GM23338 (cell line): ENCODE results near the gene ATAD5. TPM values are rescaled to one million over a fixed set of nuclear protein-coding genes. Genes with fewer than 3 reads are reported as not detected.

ENCODE experiments used
- ATAC-seq: fragments of 200-7000 bp; cut with Tn5 transposase; 3 replicates; pipeline ENCODE4 v1.9.1; 2020
- DNase-seq: peaks from one replicate; pipeline ENCODE4 v3.0.0-alpha.2; 2015; ENCODE audit warnings: low spot score
- H2AFZ ChIP-seq: fragments of 200-600 bp; sonication (generic); 2 replicates; pipeline ENCODE4 v1.8.0; 2016; ENCODE audit warnings: antibody characterized with exemption, mild to moderate bottlenecking, moderate library complexity
- H3F3A ChIP-seq: fragments of 200-600 bp; sonication (generic); replicated peaks from 2 replicates; pipeline ENCODE4 v1.8.0; 2017; ENCODE audit warnings: antibody characterized with exemption, mixed run types, low read depth
- H3K27ac ChIP-seq: fragments of 200-600 bp; sonication (generic); 2 replicates; pipeline ENCODE4 v1.6.1; 2016; ENCODE audit warnings: low read depth
- H3K27me3 ChIP-seq: fragments of 200-600 bp; sonication (generic); 2 replicates; pipeline ENCODE4 v1.8.0; 2016; ENCODE audit warnings: mild to moderate bottlenecking, mixed run types, moderate library complexity; ENCODE audit not compliant: insufficient read depth
- H3K36me3 ChIP-seq: fragments of 200-600 bp; sonication (generic); 2 replicates; pipeline ENCODE4 v1.8.0; 2016; ENCODE audit warnings: mild to moderate bottlenecking; ENCODE audit not compliant: insufficient read depth
- H3K4me1 ChIP-seq: fragments of 200-600 bp; sonication (generic); 2 replicates; pipeline ENCODE4 v1.8.0; 2016; ENCODE audit warnings: mild to moderate bottlenecking, moderate library complexity; ENCODE audit not compliant: insufficient read depth
- H3K4me2 ChIP-seq: fragments of 200-600 bp; sonication (generic); 2 replicates; pipeline ENCODE4 v1.7.1; 2017; ENCODE audit warnings: mixed run types
- H3K4me3 ChIP-seq: fragments of 200-600 bp; sonication (generic); 2 replicates; pipeline ENCODE4 v1.6.1; 2016; ENCODE audit warnings: mixed run types
- H3K79me2 ChIP-seq: fragments of 200-600 bp; sonication (generic); replicated peaks from 2 replicates; pipeline ENCODE4 v1.8.0; 2017; ENCODE audit warnings: mild to moderate bottlenecking; ENCODE audit not compliant: insufficient read depth
- H3K9me2 ChIP-seq: fragments of 200-600 bp; sonication (generic); 2 replicates; pipeline ENCODE4 v1.8.0; 2017; ENCODE audit not compliant: insufficient read depth
- H4K20me1 ChIP-seq: fragments of 200-600 bp; sonication (generic); replicated peaks from 2 replicates; pipeline ENCODE4 v1.8.0; 2017; ENCODE audit warnings: mild to moderate bottlenecking; ENCODE audit not compliant: insufficient read depth
- H3K27ac Mint-ChIP-seq: 2 replicates; pipeline ENCODE4 v1.8.0; 2020; ENCODE audit warnings: inconsistent platforms, mild to moderate bottlenecking, moderate library complexity, mixed read lengths
- H3K27me3 Mint-ChIP-seq: 3 replicates; pipeline ENCODE4 v1.8.0; 2022; ENCODE audit warnings: low read depth, mild to moderate bottlenecking, moderate library complexity, mixed read lengths, inconsistent platforms; ENCODE audit not compliant: insufficient read depth, poor library complexity
- H3K36me3 Mint-ChIP-seq: 3 replicates; pipeline ENCODE4 v1.8.0; 2021; ENCODE audit warnings: low read depth, mild to moderate bottlenecking, inconsistent platforms, moderate library complexity, mixed read lengths
- H3K4me1 Mint-ChIP-seq: 3 replicates; pipeline ENCODE4 v1.8.0; 2020; ENCODE audit warnings: mild to moderate bottlenecking, inconsistent platforms, mixed read lengths
- H3K4me3 Mint-ChIP-seq: 3 replicates; pipeline ENCODE4 v1.8.0; 2021; ENCODE audit warnings: moderate library complexity, mild to moderate bottlenecking, inconsistent platforms, mixed read lengths
- H3K9me3 Mint-ChIP-seq: 3 replicates; pipeline ENCODE4 v1.8.0; 2020; ENCODE audit warnings: moderate library complexity, mild to moderate bottlenecking, inconsistent platforms, mixed read lengths
- CREB1 ChIP-seq: fragments of 250-450 bp; sonication (Bioruptor Pico); IDR thresholded peaks from 2 replicates; pipeline ENCODE4 v1.5.0; 2020; ENCODE audit warnings: low read depth, mild to moderate bottlenecking, moderate library complexity
- CTCF ChIP-seq, 2 experiments: fragments of 200-600 bp in 1 of 2; sonication (generic) in 1 of 2; conservative IDR thresholded peaks; 2 replicates each; pipeline versions ENCODE4 v1.5.1 to v1.6.1; 2016 to 2017; ENCODE audit warnings: antibody characterized with exemption in 2 of 2, low read depth in 2 of 2, mild to moderate bottlenecking in 2 of 2, moderate library complexity in 1 of 2
- REST ChIP-seq: IDR thresholded peaks from one replicate; pipeline ENCODE4 v1.6.1; 2018; ENCODE audit warnings: antibody characterized with exemption; ENCODE audit not compliant: unreplicated experiment
- ZNF114 ChIP-seq: fragments of 250-450 bp; sonication (Bioruptor Pico); IDR thresholded peaks from 2 replicates; pipeline ENCODE4 v1.5.0; 2020; ENCODE audit warnings: mild to moderate bottlenecking, moderate library complexity
- ZNF331 ChIP-seq: fragments of 250-450 bp; sonication (Bioruptor Pico); IDR thresholded peaks from 2 replicates; pipeline ENCODE4 v1.5.0; 2020; ENCODE audit warnings: low read depth, mild to moderate bottlenecking, moderate library complexity
- polyA plus RNA-seq: library from polyadenylated mRNA; unstranded; fragments of >200 nt; fragmentation: Nextera tagmentation; extraction: Ambion mirVana; gene quantifications from 2 replicates; pipeline ENCODE4 v1.2.1, GENCODE V29; 2016
- total RNA-seq: library from RNA; depleted of rRNA; stranded (reverse); fragments of >200 nt; shearing (Covaris generic); gene quantifications from 2 replicates; pipeline ENCODE4 v1.2.3, GENCODE V29; 2014
- TF ChIP-seq, protein P1 (sequence below): fragments of 250-450 bp; sonication (Bioruptor Pico); IDR thresholded peaks from 2 replicates; pipeline ENCODE4 v1.5.0; 2020; ENCODE audit warnings: mild to moderate bottlenecking, moderate library complexity

Gene ATAD5
- total and polyA plus RNA-seq, 2 experiments from 2014 or later = 24.2 to 30.9 TPM

GRCh38 chr17:30926516-30926915 lies 94.8 kb downstream of the ATAD5 start:
- no peak overlapping the region for H3K4me2 ChIP-seq
- H4K20me1 ChIP-seq = no peaks in the 10 kb centered on the region
- peaks cover 34% of the 10 kb centered on the region for H3K27me3 ChIP-seq
- Mint-ChIP-seq H3K4me3 (no peak overlapping the region), H3K27me3 (peaks cover 35% of the 10 kb centered on the region), H3K9me3 (no peaks in the 10 kb centered on the region), H3K36me3 (no peaks in the 10 kb centered on the region), H3K27ac (no peak overlapping the region), H3K4me1 (peaks cover 3% of the 10 kb centered on the region; the same call in 2 of the 3 replicates)
- no peak overlapping the region for H2AFZ ChIP-seq
- no peak for DNase-seq
- TF ChIP-seq ZNF331 (no peak), CREB1 (CRISPR knock-in tag) (no peak), REST (no peak), ZNF114 (no peak), CTCF (conservative IDR thresholded peaks at IDR 0.05; ENCODE audit: low read depth in 2 of 2) (no peak)
- TF ChIP-seq, protein P1, sequence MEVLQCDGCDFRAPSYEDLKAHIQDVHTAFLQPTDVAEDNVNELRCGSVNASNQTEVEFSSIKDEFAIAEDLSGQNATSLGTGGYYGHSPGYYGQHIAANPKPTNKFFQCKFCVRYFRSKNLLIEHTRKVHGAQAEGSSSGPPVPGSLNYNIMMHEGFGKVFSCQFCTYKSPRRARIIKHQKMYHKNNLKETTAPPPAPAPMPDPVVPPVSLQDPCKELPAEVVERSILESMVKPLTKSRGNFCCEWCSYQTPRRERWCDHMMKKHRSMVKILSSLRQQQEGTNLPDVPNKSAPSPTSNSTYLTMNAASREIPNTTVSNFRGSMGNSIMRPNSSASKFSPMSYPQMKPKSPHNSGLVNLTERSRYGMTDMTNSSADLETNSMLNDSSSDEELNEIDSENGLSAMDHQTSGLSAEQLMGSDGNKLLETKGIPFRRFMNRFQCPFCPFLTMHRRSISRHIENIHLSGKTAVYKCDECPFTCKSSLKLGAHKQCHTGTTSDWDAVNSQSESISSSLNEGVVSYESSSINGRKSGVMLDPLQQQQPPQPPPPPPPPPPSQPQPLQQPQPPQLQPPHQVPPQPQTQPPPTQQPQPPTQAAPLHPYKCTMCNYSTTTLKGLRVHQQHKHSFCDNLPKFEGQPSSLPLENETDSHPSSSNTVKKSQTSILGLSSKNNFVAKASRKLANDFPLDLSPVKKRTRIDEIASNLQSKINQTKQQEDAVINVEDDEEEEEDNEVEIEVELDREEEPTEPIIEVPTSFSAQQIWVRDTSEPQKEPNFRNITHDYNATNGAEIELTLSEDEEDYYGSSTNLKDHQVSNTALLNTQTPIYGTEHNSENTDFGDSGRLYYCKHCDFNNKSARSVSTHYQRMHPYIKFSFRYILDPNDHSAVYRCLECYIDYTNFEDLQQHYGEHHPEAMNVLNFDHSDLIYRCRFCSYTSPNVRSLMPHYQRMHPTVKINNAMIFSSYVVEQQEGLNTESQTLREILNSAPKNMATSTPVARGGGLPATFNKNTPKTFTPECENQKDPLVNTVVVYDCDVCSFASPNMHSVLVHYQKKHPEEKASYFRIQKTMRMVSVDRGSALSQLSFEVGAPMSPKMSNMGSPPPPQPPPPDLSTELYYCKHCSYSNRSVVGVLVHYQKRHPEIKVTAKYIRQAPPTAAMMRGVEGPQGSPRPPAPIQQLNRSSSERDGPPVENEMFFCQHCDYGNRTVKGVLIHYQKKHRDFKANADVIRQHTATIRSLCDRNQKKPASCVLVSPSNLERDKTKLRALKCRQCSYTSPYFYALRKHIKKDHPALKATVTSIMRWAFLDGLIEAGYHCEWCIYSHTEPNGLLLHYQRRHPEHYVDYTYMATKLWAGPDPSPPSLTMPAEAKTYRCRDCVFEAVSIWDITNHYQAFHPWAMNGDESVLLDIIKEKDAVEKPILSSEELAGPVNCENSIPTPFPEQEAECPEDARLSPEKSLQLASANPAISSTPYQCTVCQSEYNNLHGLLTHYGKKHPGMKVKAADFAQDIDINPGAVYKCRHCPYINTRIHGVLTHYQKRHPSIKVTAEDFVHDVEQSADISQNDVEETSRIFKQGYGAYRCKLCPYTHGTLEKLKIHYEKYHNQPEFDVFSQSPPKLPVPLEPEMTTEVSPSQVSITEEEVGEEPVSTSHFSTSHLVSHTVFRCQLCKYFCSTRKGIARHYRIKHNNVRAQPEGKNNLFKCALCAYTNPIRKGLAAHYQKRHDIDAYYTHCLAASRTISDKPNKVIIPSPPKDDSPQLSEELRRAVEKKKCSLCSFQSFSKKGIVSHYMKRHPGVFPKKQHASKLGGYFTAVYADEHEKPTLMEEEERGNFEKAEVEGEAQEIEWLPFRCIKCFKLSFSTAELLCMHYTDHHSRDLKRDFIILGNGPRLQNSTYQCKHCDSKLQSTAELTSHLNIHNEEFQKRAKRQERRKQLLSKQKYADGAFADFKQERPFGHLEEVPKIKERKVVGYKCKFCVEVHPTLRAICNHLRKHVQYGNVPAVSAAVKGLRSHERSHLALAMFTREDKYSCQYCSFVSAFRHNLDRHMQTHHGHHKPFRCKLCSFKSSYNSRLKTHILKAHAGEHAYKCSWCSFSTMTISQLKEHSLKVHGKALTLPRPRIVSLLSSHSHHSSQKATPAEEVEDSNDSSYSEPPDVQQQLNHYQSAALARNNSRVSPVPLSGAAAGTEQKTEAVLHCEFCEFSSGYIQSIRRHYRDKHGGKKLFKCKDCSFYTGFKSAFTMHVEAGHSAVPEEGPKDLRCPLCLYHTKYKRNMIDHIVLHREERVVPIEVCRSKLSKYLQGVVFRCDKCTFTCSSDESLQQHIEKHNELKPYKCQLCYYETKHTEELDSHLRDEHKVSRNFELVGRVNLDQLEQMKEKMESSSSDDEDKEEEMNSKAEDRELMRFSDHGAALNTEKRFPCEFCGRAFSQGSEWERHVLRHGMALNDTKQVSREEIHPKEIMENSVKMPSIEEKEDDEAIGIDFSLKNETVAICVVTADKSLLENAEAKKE (CRISPR knock-in tag) = no peak
- no peak overlapping the region for H3K27ac ChIP-seq
- 0 out of 2 replicates have a peak, but pooled peaks cover 2% of the 10 kb centered on the region for H3K9me2 ChIP-seq
- no peaks in the 10 kb centered on the region; the same call in 1 of the 2 replicates for H3F3A ChIP-seq
- ATAC-seq = no peak
- H3K4me1 ChIP-seq = peaks cover 1% of the 10 kb centered on the region; the same call in 1 of the 2 replicates
- H3K79me2 ChIP-seq = no peaks in the 10 kb centered on the region
- H3K4me3 ChIP-seq = no peak overlapping the region
- no peaks in the 10 kb centered on the region for H3K36me3 ChIP-seq
